PC-9 (cell line): ENCODE measurements around the gene CHST11.

ENCODE experiments used
- EZH2 ChIP-seq: fragments of 200-600 bp; sonication (generic); IDR thresholded peaks from 2 replicates; pipeline ENCODE4 v1.8.0; 2017; ENCODE audit warnings: antibody characterized with exemption, low read depth
- TF ChIP-seq, protein P1 (sequence below): fragments of 200-600 bp; sonication (generic); conservative IDR thresholded peaks from 2 replicates; pipeline ENCODE4 v1.6.1; 2017; ENCODE audit warnings: mixed run types, antibody characterized with exemption, mild to moderate bottlenecking, moderate library complexity

DNA sequence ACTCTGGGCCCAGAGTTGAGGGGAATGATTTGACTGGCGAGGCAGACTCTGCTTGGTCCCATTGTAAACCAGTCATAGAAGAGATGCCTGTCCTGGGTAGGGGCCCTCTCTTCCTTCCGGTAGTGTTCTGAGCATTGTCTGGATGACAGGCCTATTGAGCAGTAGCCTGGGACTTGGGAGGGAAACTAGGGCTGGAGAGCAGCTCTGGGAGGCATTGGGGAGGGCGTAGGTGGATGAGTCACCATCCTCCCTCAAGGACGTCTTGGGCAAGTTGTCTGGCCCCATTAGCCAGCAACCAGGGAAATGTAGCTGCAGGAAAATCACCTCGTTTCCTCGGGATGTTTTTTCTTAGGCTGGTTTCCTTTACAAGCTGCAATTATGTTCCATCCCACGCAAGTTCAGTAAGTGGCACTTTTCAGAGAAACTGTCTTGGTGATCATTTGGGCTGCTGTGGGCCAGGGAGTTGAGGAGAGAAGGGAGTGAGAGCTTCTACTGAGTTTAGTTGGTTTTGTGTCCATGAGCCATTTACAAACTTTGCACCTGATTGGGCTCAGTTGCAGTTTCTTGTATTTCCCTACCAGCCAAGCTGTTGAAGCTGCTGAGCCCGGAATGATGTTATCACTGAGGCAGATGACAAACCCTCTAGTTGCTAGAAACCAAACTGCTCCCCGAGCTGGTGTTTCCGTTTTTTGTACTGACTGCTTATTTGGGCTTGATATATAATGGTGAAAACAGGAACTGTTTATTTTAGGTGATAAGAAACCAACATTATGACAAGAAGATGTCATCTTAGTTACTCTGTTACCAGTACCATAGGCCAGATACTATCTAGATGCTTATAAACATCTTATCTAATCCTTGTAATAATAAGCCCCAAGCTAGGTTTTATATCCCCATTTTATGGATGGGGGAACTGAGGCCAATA, 147.6 kb downstream of the CHST11 start:
- TF ChIP-seq, protein P1, sequence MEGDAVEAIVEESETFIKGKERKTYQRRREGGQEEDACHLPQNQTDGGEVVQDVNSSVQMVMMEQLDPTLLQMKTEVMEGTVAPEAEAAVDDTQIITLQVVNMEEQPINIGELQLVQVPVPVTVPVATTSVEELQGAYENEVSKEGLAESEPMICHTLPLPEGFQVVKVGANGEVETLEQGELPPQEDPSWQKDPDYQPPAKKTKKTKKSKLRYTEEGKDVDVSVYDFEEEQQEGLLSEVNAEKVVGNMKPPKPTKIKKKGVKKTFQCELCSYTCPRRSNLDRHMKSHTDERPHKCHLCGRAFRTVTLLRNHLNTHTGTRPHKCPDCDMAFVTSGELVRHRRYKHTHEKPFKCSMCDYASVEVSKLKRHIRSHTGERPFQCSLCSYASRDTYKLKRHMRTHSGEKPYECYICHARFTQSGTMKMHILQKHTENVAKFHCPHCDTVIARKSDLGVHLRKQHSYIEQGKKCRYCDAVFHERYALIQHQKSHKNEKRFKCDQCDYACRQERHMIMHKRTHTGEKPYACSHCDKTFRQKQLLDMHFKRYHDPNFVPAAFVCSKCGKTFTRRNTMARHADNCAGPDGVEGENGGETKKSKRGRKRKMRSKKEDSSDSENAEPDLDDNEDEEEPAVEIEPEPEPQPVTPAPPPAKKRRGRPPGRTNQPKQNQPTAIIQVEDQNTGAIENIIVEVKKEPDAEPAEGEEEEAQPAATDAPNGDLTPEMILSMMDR = no peak
- no peak for TF ChIP-seq EZH2
